ENCODE results near the gene DNM2. TPM values are rescaled to one million over a fixed set of nuclear protein-coding genes. Genes with fewer than 3 reads are reported as not detected.
"Not testable (repeated sequence)": the region's sequence is repeated elsewhere in the genome, so short reads cannot be mapped to it uniquely, and the experiment has no call there.

The DNM2 gene
- total RNA-seq, 4 donors from 2014 or later: 469 to 1,152 (median 585) TPM

DNA sequence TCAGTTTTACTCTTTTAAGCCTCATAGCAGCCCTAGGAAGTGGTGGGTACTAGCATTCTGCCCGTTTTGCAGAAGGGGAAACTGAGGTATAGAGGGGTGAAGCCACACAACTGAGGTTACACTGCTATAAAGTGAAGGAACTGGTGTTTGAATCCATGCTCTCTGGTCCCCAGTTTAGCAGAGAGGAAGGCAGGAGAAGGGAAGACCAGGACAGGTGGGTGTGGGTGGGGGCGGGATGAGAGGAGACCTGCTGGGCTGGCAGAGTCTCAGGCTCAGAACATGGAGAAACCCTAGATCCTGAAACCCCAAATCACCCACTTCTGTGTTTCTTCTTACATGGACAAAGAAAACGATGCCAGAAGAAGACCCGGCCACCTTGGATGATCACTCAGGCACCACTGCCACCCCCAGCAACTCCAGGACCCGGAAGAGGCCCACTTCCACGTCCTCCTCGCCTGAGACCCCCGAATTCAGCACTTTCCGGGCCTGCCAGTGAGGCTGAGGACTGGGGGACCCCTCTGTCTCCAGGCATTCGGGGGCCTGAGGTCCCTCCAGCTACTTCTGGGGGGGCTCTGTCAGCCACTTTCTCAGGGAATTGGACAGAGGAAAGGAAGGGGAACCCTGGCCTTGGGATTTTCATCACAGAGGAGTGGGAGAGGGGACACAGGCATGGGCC is 151.1 kb downstream of the DNM2 start:
- no peak for DNase-seq
- peaks cover 9 to 29% (median 25%) of the 10 kb centered on the region in 4 donors for H3K4me1 ChIP-seq
- H3K27ac ChIP-seq: no peak overlapping the region
- H3K4me3 ChIP-seq: no peak overlapping the region
- H3K27me3 ChIP-seq: no peaks in the 10 kb centered on the region
- H3K9me3 ChIP-seq: no peaks in the 10 kb centered on the region
- in situ Hi-C loops (cut with MboI; ENCODE audit: low pct_ligation_motif_present in 1 of 4, low pct_unique_long_range_greater_than_20kb in 1 of 4, low sequenced_read_pairs in 3 of 4): loop anchor here in 3 of 4 donors (5.0 to 25.0 kb wide), 2 partner anchors 157 kb away; partner anchors contain the start of genes DNM2 (in 2 of the 3) and QTRT1 (in 2 of the 3)
- WGBS, 2 donors (ENCODE audit: low coverage in 1 of 2): 83 to 88% methylated on average over 1 to 10 of the region's 10 CpGs
- H3K36me3 ChIP-seq: no peaks in the 10 kb centered on the region
- intact Hi-C loops (cut with DNase I; ENCODE audit: low total_unique reads): no loop called here
- no peak for TF ChIP-seq CTCF (IDR thresholded peaks at IDR 0.05)
- TF ChIP-seq POLR2A (IDR thresholded peaks at IDR 0.05): no peak
- no peak for TF ChIP-seq POLR2AphosphoS5 (IDR thresholded peaks at IDR 0.05)
- TF ChIP-seq EP300 (IDR thresholded peaks at IDR 0.05; ENCODE audit: low read depth): no peak

- H3K36me3 ChIP-seq, H3K4me3 ChIP-seq, H3K27me3 ChIP-seq, H3K9me3 ChIP-seq: not testable (repeated sequence)
- peaks cover 11 to 30% (median 24%) of the 10 kb centered on the region in 4 donors for H3K4me1 ChIP-seq
- 93% methylated on average over 11 of the region's 11 CpGs; no CpG with 5 or more reads in 1 of the 2 donors for WGBS, 2 donors (ENCODE audit: low coverage in 1 of 2)
- H3K27ac ChIP-seq: peak overlapping the region in 1 of 4 donors; percentile 77
- intact Hi-C loops (cut with DNase I; ENCODE audit: low total_unique reads) (loop anchor here (10.0 kb wide), 1 partner anchor 55 kb away; the partner anchor contains the start of genes TIMM29 and YIPF2), in situ Hi-C loops (cut with MboI; ENCODE audit: low pct_ligation_motif_present in 1 of 4, low pct_unique_long_range_greater_than_20kb in 1 of 4, low sequenced_read_pairs in 3 of 4) (loop anchor here in 3 of 4 donors (5.0 to 25.0 kb wide), 2 partner anchors 158 kb away; partner anchors contain the start of genes DNM2 (in 2 of the 3) and QTRT1 (in 2 of the 3))
- peak; percentile 32 for DNase-seq
These were observed 152.0 kb downstream of the DNM2 start for GRCh38 chr19:10869872-10870311.

GRCh38 chr19:10870501-10870954 is 152.6 kb downstream of the DNM2 start:
- intact Hi-C loops (cut with DNase I; ENCODE audit: low total_unique reads): loop anchor here (10.0 kb wide), 1 partner anchor 54 kb away; the partner anchor contains the start of genes TIMM29 and YIPF2
- H3K9me3 ChIP-seq: no peaks in the 10 kb centered on the region
- no peaks in the 10 kb centered on the region for H3K36me3 ChIP-seq
- H3K4me1 ChIP-seq: peaks cover 11 to 31% (median 24%) of the 10 kb centered on the region in 4 donors
- in situ Hi-C loops (cut with MboI; ENCODE audit: low pct_ligation_motif_present in 1 of 4, low pct_unique_long_range_greater_than_20kb in 1 of 4, low sequenced_read_pairs in 3 of 4): loop anchor here in 2 of 4 donors (25.0 kb wide), 1 partner anchor 158 kb away; the partner anchor contains the start of genes DNM2 (in 2 of the 2) and QTRT1 (in 2 of the 2)
- H3K27ac ChIP-seq: peak overlapping the region; percentile 77 to 90 (median 86)
- H3K27me3 ChIP-seq: no peaks in the 10 kb centered on the region
- TF ChIP-seq POLR2AphosphoS5 (IDR thresholded peaks at IDR 0.05) (no peak), POLR2A (IDR thresholded peaks at IDR 0.05) (peak; percentile 14)
- peak overlapping the region; percentile 32 to 58 (median 39) for H3K4me3 ChIP-seq
- WGBS, 2 donors (ENCODE audit: low coverage in 1 of 2): 2 to 3% methylated on average over 6 to 21 of the region's 22 CpGs
- DNase-seq: no peak

DNA sequence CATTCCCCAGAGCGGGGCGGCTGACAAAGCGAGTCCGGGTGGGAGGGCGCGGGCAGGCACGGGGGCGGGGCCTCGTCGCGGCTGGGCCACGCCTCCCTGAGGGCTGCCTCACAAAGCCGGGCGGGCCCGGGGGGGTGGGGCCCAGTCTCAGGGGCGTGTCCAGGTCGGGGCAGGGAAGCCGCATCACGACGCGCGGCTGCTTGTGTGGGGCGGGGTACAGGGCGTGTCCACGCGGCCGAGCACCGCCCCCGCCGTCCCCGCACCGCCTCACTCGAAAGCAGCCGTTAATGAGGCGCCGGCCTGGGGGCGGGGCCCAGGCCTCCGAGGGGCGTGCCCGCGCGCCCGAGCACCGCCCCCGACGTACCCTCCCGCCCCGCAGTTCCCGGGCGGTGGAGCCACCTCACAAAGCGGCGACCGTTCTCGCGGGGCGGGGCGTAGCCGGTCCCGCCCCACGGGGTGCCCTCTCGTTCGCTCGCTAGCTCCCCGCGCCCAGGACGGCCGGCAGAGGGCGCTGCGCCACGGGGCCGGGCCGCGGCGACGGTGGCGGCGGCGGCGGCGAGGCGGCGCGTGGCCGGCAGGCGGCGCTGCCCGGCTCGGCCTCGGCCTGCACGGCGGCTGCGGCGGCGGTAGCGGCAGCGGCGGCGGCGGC is 153.2 kb downstream of the DNM2 start, which contains the start of gene CARM1:
TSS of gene CARM1 (plus strand) at position 599 of the 649 bp plus-strand sequence. CDS start 150 bp downstream, outside the sequence.
- in situ Hi-C loops (cut with MboI; ENCODE audit: low pct_ligation_motif_present in 1 of 4, low pct_unique_long_range_greater_than_20kb in 1 of 4, low sequenced_read_pairs in 3 of 4): loop anchor here in 2 of 4 donors (25.0 kb wide), 1 partner anchor 159 kb away; the partner anchor contains the start of genes DNM2 (in 2 of the 2) and QTRT1 (in 2 of the 2)
- peaks cover 13 to 35% (median 25%) of the 10 kb centered on the region in 4 donors for H3K4me1 ChIP-seq
- H3K4me3 ChIP-seq: peak within 1 kb of the TSS; percentile 75 to 96 (median 89)
- no peaks in the 10 kb centered on the region for H3K9me3 ChIP-seq
- H3K27me3 ChIP-seq: no peaks in the 10 kb centered on the region
- peak; percentile 100 for DNase-seq
- H3K27ac ChIP-seq: peak within 1 kb of the TSS; percentile 90 to 97 (median 92)
- intact Hi-C loops (cut with DNase I; ENCODE audit: low total_unique reads): loop anchor here (10.0 kb wide), 1 partner anchor 54 kb away; the partner anchor contains the start of genes TIMM29 and YIPF2
- TF ChIP-seq POLR2AphosphoS5 (IDR thresholded peaks at IDR 0.05): peak in 2 of 3 donors; percentile 12 to 42
- peak in 4 of 5 experiments; percentile 43 to 65 (median 55) for TF ChIP-seq CTCF (IDR thresholded peaks at IDR 0.05)
- TF ChIP-seq POLR2A (IDR thresholded peaks at IDR 0.05): no peak
- no peak for TF ChIP-seq EP300 (IDR thresholded peaks at IDR 0.05; ENCODE audit: low read depth)
- H3K36me3 ChIP-seq: no peaks in the 10 kb centered on the region
- 3% methylated on average over 16 of the region's 99 CpGs; no CpG with 5 or more reads in 1 of the 2 donors for WGBS, 2 donors (ENCODE audit: low coverage in 1 of 2)
